IPS-20b (cell line): Measurements from ENCODE around the gene OTOP2.

Source experiments
- H3K27ac ChIP-seq: one replicate; pipeline ENCODE4 v1.5.1; 2013; ENCODE audit warnings: low read length
- H3K27me3 ChIP-seq: 2 replicates; pipeline ENCODE4 v1.6.1; 2013; ENCODE audit warnings: mild to moderate bottlenecking, low read length, inconsistent platforms; ENCODE audit not compliant: insufficient read depth
- H3K36me3 ChIP-seq: 2 replicates; pipeline ENCODE4 v1.6.1; 2013; ENCODE audit warnings: low read depth, mild to moderate bottlenecking, inconsistent platforms, low read length, moderate library complexity; ENCODE audit not compliant: insufficient read depth
- H3K4me1 ChIP-seq: 2 replicates; pipeline ENCODE4 v1.6.1; 2013; ENCODE audit warnings: mild to moderate bottlenecking, control low read depth, inconsistent platforms, low read length, moderate library complexity; ENCODE audit not compliant: insufficient read depth
- H3K4me3 ChIP-seq: 2 replicates; pipeline ENCODE4 v1.5.1; 2013; ENCODE audit warnings: mild to moderate bottlenecking, low read length, inconsistent platforms
- H3K9ac ChIP-seq: 2 replicates; pipeline ENCODE4 v1.6.1; 2013; ENCODE audit warnings: low read depth, mild to moderate bottlenecking, inconsistent platforms, low read length, moderate library complexity
- H3K9me3 ChIP-seq: 2 replicates; pipeline ENCODE4 v1.6.1; 2013; ENCODE audit warnings: mild to moderate bottlenecking, low read depth, low read length, inconsistent platforms; ENCODE audit not compliant: insufficient read depth

The OTOP2 gene

GRCh38 chr17:74920306-74920620, 3.8 kb upstream of the OTOP2 start:
- peaks cover 53% of the 10 kb centered on the region for H3K27me3 ChIP-seq
- H3K4me3 ChIP-seq = no peak overlapping the region
- H3K27ac ChIP-seq = no peak overlapping the region
- no peaks in the 10 kb centered on the region; the same call in 1 of the 2 replicates for H3K9me3 ChIP-seq
- H3K9ac ChIP-seq = no peak overlapping the region
- H3K36me3 ChIP-seq = no peaks in the 10 kb centered on the region
- H3K4me1 ChIP-seq = peaks cover 3% of the 10 kb centered on the region; the same call in 1 of the 2 replicates

DNA sequence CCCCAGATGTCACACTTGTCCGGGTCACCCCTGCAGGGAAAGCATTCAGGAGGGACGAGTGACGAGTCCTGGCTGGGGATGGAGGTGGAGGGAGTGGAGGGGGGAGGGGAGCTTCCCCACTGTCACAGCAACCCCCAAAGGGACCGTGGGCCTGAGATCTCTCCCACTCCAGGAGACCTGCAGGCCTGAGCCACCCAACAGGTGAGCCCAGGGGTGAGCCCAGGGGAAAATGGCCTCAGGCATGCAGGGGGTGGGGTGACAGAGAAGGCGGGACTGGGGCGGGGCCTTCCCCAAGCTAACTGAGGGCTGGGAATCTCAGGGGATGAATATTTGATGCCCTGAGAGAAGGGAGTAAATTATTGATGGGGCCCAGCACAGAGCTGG, 3.4 kb upstream of the OTOP2 start:
- peaks cover 57% of the 10 kb centered on the region for H3K27me3 ChIP-seq
- H3K9me3 ChIP-seq = no peaks in the 10 kb centered on the region; the same call in 1 of the 2 replicates
- no peaks in the 10 kb centered on the region for H3K36me3 ChIP-seq
- peaks cover 3% of the 10 kb centered on the region; the same call in 1 of the 2 replicates for H3K4me1 ChIP-seq
- no peak overlapping the region for H3K27ac ChIP-seq
- H3K4me3 ChIP-seq = no peak overlapping the region
- H3K9ac ChIP-seq = no peak overlapping the region

GRCh38 chr17:74921026-74921681, 2.9 kb upstream of the OTOP2 start:
- no peak overlapping the region for H3K9ac ChIP-seq
- no peak overlapping the region for H3K4me3 ChIP-seq
- peaks cover 62% of the 10 kb centered on the region for H3K27me3 ChIP-seq
- H3K9me3 ChIP-seq = no peaks in the 10 kb centered on the region; the same call in 1 of the 2 replicates
- H3K27ac ChIP-seq = no peak overlapping the region
- H3K36me3 ChIP-seq = no peaks in the 10 kb centered on the region
- H3K4me1 ChIP-seq = peaks cover 3% of the 10 kb centered on the region; the same call in 1 of the 2 replicates

- H3K4me3 ChIP-seq = no peak overlapping the region
- peaks cover 3% of the 10 kb centered on the region; the same call in 1 of the 2 replicates for H3K4me1 ChIP-seq
- H3K27ac ChIP-seq = no peak overlapping the region
- H3K9ac ChIP-seq = no peak overlapping the region
- H3K9me3 ChIP-seq = no peaks in the 10 kb centered on the region; the same call in 1 of the 2 replicates
- no peaks in the 10 kb centered on the region for H3K36me3 ChIP-seq
- H3K27me3 ChIP-seq = peaks cover 68% of the 10 kb centered on the region
Measured at GRCh38 chr17:74921769-74922168, 2.3 kb upstream of the OTOP2 start.

GRCh38 chr17:74922172-74922571, 1.9 kb upstream of the OTOP2 start:
- Histone ChIP-seq H3K9me3 (no peaks in the 10 kb centered on the region; the same call in 1 of the 2 replicates), H3K27ac (no peak overlapping the region), H3K4me1 (peaks cover 3% of the 10 kb centered on the region; the same call in 1 of the 2 replicates), H3K27me3 (peaks cover 72% of the 10 kb centered on the region), H3K4me3 (peak overlapping the region; percentile 68; the same call in 1 of the 2 replicates), H3K9ac (no peak overlapping the region), H3K36me3 (no peaks in the 10 kb centered on the region)

DNA sequence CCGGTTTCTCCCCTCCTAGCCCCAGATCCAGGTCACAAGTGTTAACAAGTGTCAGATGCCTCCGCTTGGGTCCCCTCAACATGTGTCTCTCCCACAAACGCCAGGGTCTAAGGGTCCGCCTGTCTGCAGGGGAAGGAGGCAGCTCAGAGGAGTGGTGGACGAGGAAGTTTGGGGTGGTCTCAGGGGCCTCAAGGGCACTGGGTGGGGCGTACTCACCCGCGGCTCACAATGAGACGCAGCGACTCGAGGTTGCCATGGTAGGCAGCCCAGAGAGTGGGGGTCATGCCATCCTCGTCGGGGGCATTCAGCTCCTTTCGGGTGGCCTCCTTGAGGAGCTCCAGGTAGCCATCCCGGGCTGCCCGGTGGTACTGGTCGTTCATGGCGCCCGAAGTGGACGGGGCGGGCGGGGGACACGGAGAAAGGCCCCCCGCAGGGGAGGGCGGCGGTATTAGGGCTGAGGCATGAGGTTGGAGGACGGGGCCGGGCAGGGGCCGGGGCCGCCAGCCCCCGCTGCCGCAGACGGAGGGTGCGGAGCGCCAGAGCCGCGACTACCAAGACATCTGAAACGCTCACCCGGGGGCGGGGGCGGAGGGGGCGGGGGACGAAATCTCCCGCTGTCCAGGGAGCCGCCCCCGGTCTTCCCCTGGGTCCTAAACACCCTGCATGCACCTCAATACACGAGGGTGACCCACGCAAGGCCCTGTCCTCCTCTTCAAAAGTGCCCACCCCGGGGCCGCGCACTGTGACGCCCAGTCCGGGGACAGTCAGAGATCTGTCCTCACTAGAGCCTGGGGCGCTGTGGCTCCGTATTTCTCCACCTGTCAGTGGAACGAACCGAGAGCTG, 1.2 kb upstream of the OTOP2 start, which contains the start of gene USH1G:
Gene USH1G (minus strand): TSS at position 562 of the 844 bp plus-strand sequence. CDS start 182 bp downstream, at position 380.
- no peak within 1 kb of the TSS for H3K27ac ChIP-seq
- peak within 1 kb of the TSS; percentile 68 for H3K4me3 ChIP-seq
- no peaks in the 10 kb centered on the region for H3K36me3 ChIP-seq
- H3K27me3 ChIP-seq = peaks cover 80% of the 10 kb centered on the region
- H3K4me1 ChIP-seq = peaks cover 3% of the 10 kb centered on the region; the same call in 1 of the 2 replicates
- H3K9ac ChIP-seq = no peak within 1 kb of the TSS
- H3K9me3 ChIP-seq = no peaks in the 10 kb centered on the region; the same call in 1 of the 2 replicates

- Histone ChIP-seq H3K9me3 (no peaks in the 10 kb centered on the region; the same call in 1 of the 2 replicates), H3K4me1 (peaks cover 3% of the 10 kb centered on the region; the same call in 1 of the 2 replicates), H3K4me3 (peak overlapping the region; percentile 55; the same call in 1 of the 2 replicates), H3K36me3 (no peaks in the 10 kb centered on the region), H3K27me3 (peaks cover 88% of the 10 kb centered on the region), H3K27ac (no peak overlapping the region), H3K9ac (no peak overlapping the region)
Measured at GRCh38 chr17:74923538-74924249, 379 bp upstream of the OTOP2 start.

DNA sequence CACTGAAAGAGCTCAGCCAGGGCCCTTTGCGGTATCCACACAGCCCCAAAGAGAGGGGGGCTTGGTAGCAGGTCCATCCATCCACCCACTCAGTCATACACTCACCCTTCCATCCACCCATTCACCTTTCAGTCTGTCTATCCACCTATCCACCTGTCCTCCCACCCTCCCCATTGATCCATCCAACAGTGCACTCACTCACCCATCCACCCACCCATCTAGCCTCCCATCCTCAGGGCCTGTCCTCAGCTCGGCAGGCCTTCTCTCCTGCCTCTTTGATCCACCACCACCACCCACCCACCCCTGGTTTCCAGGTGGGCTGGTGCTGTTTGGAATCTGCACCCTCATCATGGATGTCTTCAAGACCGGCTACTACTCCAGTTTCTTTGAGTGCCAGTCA, 1.2 kb downstream of the OTOP2 start:
- H3K9me3 ChIP-seq = no peaks in the 10 kb centered on the region; the same call in 1 of the 2 replicates
- no peak overlapping the region for H3K9ac ChIP-seq
- H3K36me3 ChIP-seq = no peaks in the 10 kb centered on the region
- no peak overlapping the region for H3K27ac ChIP-seq
- peaks cover 3% of the 10 kb centered on the region; the same call in 1 of the 2 replicates for H3K4me1 ChIP-seq
- H3K27me3 ChIP-seq = peaks cover 92% of the 10 kb centered on the region
- H3K4me3 ChIP-seq = no peak overlapping the region

DNA sequence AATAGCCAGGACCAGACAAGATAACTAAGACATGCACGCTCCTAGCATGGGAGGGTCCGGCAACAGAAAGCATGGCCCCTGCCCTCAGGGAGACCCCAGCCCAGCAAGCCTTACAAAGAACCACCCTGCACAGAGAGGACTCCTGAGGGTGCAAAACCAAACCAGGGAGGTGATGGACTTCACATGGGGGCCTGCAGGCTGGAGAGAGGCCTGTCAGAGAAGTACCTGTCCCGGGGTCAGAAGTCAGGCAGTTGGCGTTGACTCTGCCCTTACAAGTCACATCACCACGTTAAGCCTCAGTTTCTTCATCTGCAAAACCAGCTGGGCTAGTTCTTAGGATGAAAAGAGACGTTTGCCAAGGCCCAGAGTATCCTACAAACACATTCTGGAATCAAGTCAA, 4.7 kb downstream of the OTOP2 start:
- Histone ChIP-seq H3K4me1 (no peaks in the 10 kb centered on the region), H3K9me3 (no peaks in the 10 kb centered on the region; the same call in 1 of the 2 replicates), H3K36me3 (no peaks in the 10 kb centered on the region), H3K4me3 (no peak overlapping the region), H3K9ac (no peak overlapping the region), H3K27me3 (peaks cover 92% of the 10 kb centered on the region), H3K27ac (no peak overlapping the region)

GRCh38 chr17:74930535-74931036, 6.5 kb downstream of the OTOP2 start:
- H3K4me1 ChIP-seq = no peaks in the 10 kb centered on the region
- no peaks in the 10 kb centered on the region for H3K9me3 ChIP-seq
- H3K9ac ChIP-seq = no peak overlapping the region
- no peak overlapping the region for H3K27ac ChIP-seq
- H3K4me3 ChIP-seq = no peak overlapping the region
- H3K27me3 ChIP-seq = peaks cover 92% of the 10 kb centered on the region
- no peaks in the 10 kb centered on the region for H3K36me3 ChIP-seq

GRCh38 chr17:74935048-74935447, 11.0 kb downstream of the OTOP2 start:
- Histone ChIP-seq H3K27me3 (peaks cover 95% of the 10 kb centered on the region), H3K9me3 (no peaks in the 10 kb centered on the region), H3K4me3 (peak overlapping the region; percentile 55; the same call in 1 of the 2 replicates), H3K4me1 (no peaks in the 10 kb centered on the region), H3K9ac (no peak overlapping the region), H3K36me3 (no peaks in the 10 kb centered on the region), H3K27ac (no peak overlapping the region)
